Measurements from ENCODE around the gene CEND1. TPM values are rescaled to one million over a fixed set of nuclear protein-coding genes. Genes with fewer than 3 reads are reported as not detected.

The CEND1 gene
- total RNA-seq, 1 donor from 2014 or later = 5.9 TPM

- DNase-seq = no peak
Measured at GRCh38 chr11:827146-827896, 37.4 kb upstream of the CEND1 start.

GRCh38 chr11:826836-827145 lies 36.9 kb upstream of the CEND1 start:
- DNase-seq = no peak

- no peak for DNase-seq
Measured at GRCh38 chr11:826227-826621, 36.3 kb upstream of the CEND1 start.

GRCh38 chr11:825366-826226 lies 35.7 kb upstream of the CEND1 start:
- no peak for DNase-seq

- DNase-seq = no peak
Measured at GRCh38 chr11:824942-825341, 35.1 kb upstream of the CEND1 start.

- DNase-seq = no peak
Measured at GRCh38 chr11:824292-824880, 34.5 kb upstream of the CEND1 start.

GRCh38 chr11:823441-824291 lies 33.8 kb upstream of the CEND1 start:
- no peak for DNase-seq

- DNase-seq = no peak
Measured at GRCh38 chr11:821512-822371, 31.9 kb upstream of the CEND1 start.

- peak; percentile 59 for DNase-seq
Measured at GRCh38 chr11:820655-821511, 31.0 kb upstream of the CEND1 start.

- peak; percentile 58 for DNase-seq
Measured at GRCh38 chr11:819943-820649, 30.2 kb upstream of the CEND1 start.

GRCh38 chr11:819129-819931 lies 29.4 kb upstream of the CEND1 start:
- DNase-seq = peak; percentile 80

GRCh38 chr11:818396-819128 lies 28.7 kb upstream of the CEND1 start, which contains the start of gene PNPLA2:
TSS of gene PNPLA2 (plus strand) at chr11:818914. CDS start at chr11:819719, 805 bp downstream.
- no peak for DNase-seq

- DNase-seq = no peak
Measured at GRCh38 chr11:816433-816779, 26.5 kb upstream of the CEND1 start.

- no peak for DNase-seq
Measured at GRCh38 chr11:815675-816432, 26.0 kb upstream of the CEND1 start.

GRCh38 chr11:813456-814096 lies 23.7 kb upstream of the CEND1 start:
- no peak for DNase-seq

GRCh38 chr11:813072-813455 lies 23.2 kb upstream of the CEND1 start:
- DNase-seq = no peak

- DNase-seq = no peak
Measured at GRCh38 chr11:812390-812789, 22.5 kb upstream of the CEND1 start.
